SK-N-SH (cell line): Measurements from ENCODE around the gene RWDD3. TPM values are rescaled to one million over a fixed set of nuclear protein-coding genes. Genes with fewer than 3 reads are reported as not detected.

Source experiments
- CTCF ChIA-PET: fragments of 300-600, 350-600 bp; formaldehyde crosslinking; extraction: SDS; loops from one replicate; lab custom pipeline; 2021; lab: Yijun Ruan, JAX
- POLR2A ChIA-PET: fragments of 350-600 bp; sonication (Branson Sonifier 250); formaldehyde crosslinking; extraction: SDS; loops from one replicate; lab custom pipeline; 2020; ENCODE audit warnings: antibody characterized with exemption, inconsistent platforms; lab: Yijun Ruan, JAX
- DNase-seq: peaks from one replicate; pipeline ENCODE4 v3.0.0; 2012
- H2AFZ ChIP-seq: fragments of 200-600 bp; sonication (generic); 2 replicates; pipeline ENCODE4 v1.8.1; 2016; ENCODE audit warnings: antibody characterized with exemption, mild to moderate bottlenecking, low read depth
- H3F3A ChIP-seq: fragments of 200-600 bp; sonication (generic); replicated peaks from 2 replicates; pipeline ENCODE3; 2016; ENCODE audit warnings: antibody characterized with exemption, mild to moderate bottlenecking; ENCODE audit not compliant: insufficient read depth
- H3K27ac ChIP-seq, 2 experiments: fragments of 200-500 bp in 1 of 2; fragments of 200-600 bp in 1 of 2; sonication (Bioruptor generic) in 1 of 2; sonication (generic), shearing (Covaris generic) in 1 of 2; 2 replicates each; pipeline versions ENCODE4 v1.5.1 to v1.6.1; 2014 to 2016; ENCODE audit warnings: low read depth in 2 of 2, inconsistent platforms in 1 of 2, low read length in 1 of 2, mild to moderate bottlenecking in 1 of 2, mixed read lengths in 1 of 2
- H3K27me3 ChIP-seq: fragments of 200-600 bp; sonication (generic), shearing (Covaris generic); 2 replicates; pipeline ENCODE4 v1.6.1; 2016; ENCODE audit warnings: mixed run types; ENCODE audit not compliant: insufficient read depth
- H3K36me3 ChIP-seq, 2 experiments: fragments of 200-500 bp in 1 of 2; fragments of 200-600 bp in 1 of 2; sonication (Bioruptor generic) in 1 of 2; sonication (generic) in 1 of 2; replicated peaks in 1 of 2; 2 replicates each; pipeline versions ENCODE3 to v1.5.1; 2014 to 2016; ENCODE audit warnings: low read length in 1 of 2, mild to moderate bottlenecking in 1 of 2; ENCODE audit not compliant: insufficient read depth in 2 of 2, control insufficient read depth in 1 of 2
- H3K4me1 ChIP-seq, 2 experiments: fragments of 200-500 bp in 1 of 2; fragments of 200-600 bp in 1 of 2; sonication (Bioruptor generic) in 1 of 2; sonication (generic), shearing (Covaris generic) in 1 of 2; 2 replicates each; pipeline versions ENCODE4 v1.5.1 to v1.6.1; 2014 to 2016; ENCODE audit warnings: low read depth in 1 of 2, low read length in 1 of 2, mixed run types in 1 of 2; ENCODE audit not compliant: insufficient read depth in 2 of 2, control insufficient read depth in 1 of 2
- H3K4me2 ChIP-seq: fragments of 200-600 bp; sonication (generic), shearing (Covaris generic); 2 replicates; pipeline ENCODE4 v1.6.1; 2017; ENCODE audit warnings: mixed run types
- H3K4me3 ChIP-seq, 2 experiments: fragments of 200-500 bp in 1 of 2; fragments of 200-600 bp in 1 of 2; sonication (Bioruptor generic) in 1 of 2; sonication (generic), shearing (Covaris generic) in 1 of 2; 2 replicates each; pipeline versions ENCODE4 v1.5.1 to v1.8.1; 2014 to 2016; ENCODE audit warnings: low read depth in 2 of 2, inconsistent platforms in 1 of 2, low read length in 1 of 2, mild to moderate bottlenecking in 1 of 2, mixed read lengths in 1 of 2, moderate library complexity in 1 of 2
- H3K79me2 ChIP-seq: fragments of 200-600 bp; sonication (generic); 2 replicates; pipeline ENCODE4 v1.8.1; 2017; ENCODE audit warnings: mild to moderate bottlenecking; ENCODE audit not compliant: insufficient read depth
- H3K9ac ChIP-seq: fragments of 200-600 bp; sonication (generic); 2 replicates; pipeline ENCODE4 v1.6.1; 2017; ENCODE audit warnings: mixed run types
- H3K9me2 ChIP-seq: fragments of 200-600 bp; sonication (generic); 2 replicates; pipeline ENCODE4 v1.6.1; 2017; ENCODE audit warnings: mixed run types
- H3K9me3 ChIP-seq: fragments of 200-600 bp; sonication (generic); 2 replicates; pipeline ENCODE4 v1.6.1; 2017; ENCODE audit warnings: mixed run types, mild to moderate bottlenecking, moderate library complexity
- H4K20me1 ChIP-seq: fragments of 200-600 bp; sonication (generic); 2 replicates; pipeline ENCODE4 v1.6.1; 2017; ENCODE audit warnings: mild to moderate bottlenecking, mixed run types; ENCODE audit not compliant: insufficient read depth
- ELF1 ChIP-seq: IDR thresholded peaks from 2 replicates; pipeline ENCODE4 v1.4.0; 2012
- EP300 ChIP-seq, 2 experiments: IDR thresholded peaks; 2 replicates each; pipeline versions ENCODE4 v1.4.0 to v1.6.1; 2012; ENCODE audit warnings: borderline replicate concordance in 1 of 2, low read depth in 1 of 2, low read length in 1 of 2
- EZH2phosphoT487 ChIP-seq: fragments of 200-600 bp; sonication (generic); IDR thresholded peaks from 2 replicates; pipeline ENCODE4 v1.6.1; 2017; ENCODE audit warnings: low read depth, mixed run types, mild to moderate bottlenecking, antibody characterized with exemption, moderate library complexity, borderline replicate concordance
- FOSL2 ChIP-seq: IDR thresholded peaks from 2 replicates; pipeline ENCODE4 v1.4.0; 2012; ENCODE audit warnings: low read depth, mild to moderate bottlenecking, moderate library complexity, borderline replicate concordance
- FOXJ3 ChIP-seq: sonication (generic); formaldehyde crosslinking; IDR thresholded peaks from 2 replicates; pipeline ENCODE4 v1.5.1; 2020; ENCODE audit warnings: mild to moderate bottlenecking, missing genetic modification reagents
- FOXM1 ChIP-seq: IDR thresholded peaks from 2 replicates; pipeline ENCODE4 v1.4.0; 2012; ENCODE audit warnings: low read depth, mild to moderate bottlenecking
- GABPA ChIP-seq: IDR thresholded peaks from 2 replicates; pipeline ENCODE4 v1.4.0; 2012; ENCODE audit warnings: low read depth, mild to moderate bottlenecking
- JUND ChIP-seq: IDR thresholded peaks from 2 replicates; pipeline ENCODE4 v1.4.0; 2012
- RAD21 ChIP-seq: IDR thresholded peaks from 2 replicates; pipeline ENCODE4 v1.6.1; 2012; ENCODE audit warnings: mild to moderate bottlenecking, low read length
- RFX5 ChIP-seq: IDR thresholded peaks from 2 replicates; pipeline ENCODE4 v1.6.1; 2012; ENCODE audit warnings: mild to moderate bottlenecking, improper control_type of control experiment, low read length
- SMC3 ChIP-seq: IDR thresholded peaks from 2 replicates; pipeline ENCODE4 v1.6.1; 2012; ENCODE audit warnings: low read depth, low read length, improper control_type of control experiment
- TCF12 ChIP-seq: IDR thresholded peaks from 2 replicates; pipeline ENCODE4 v1.4.0; 2012
- TEAD4 ChIP-seq: IDR thresholded peaks from 2 replicates; pipeline ENCODE4 v1.4.0; 2012; ENCODE audit warnings: mild to moderate bottlenecking, borderline replicate concordance; ENCODE audit not compliant: insufficient read depth
- WGBS: methylation state at CpG from one replicate; pipeline ENCODE4 v1.1.6; 2017; ENCODE audit warnings: low lambda C conversion rate; 5-methylcytosine and 5-hydroxymethylcytosine counted together
- polyA plus RNA-seq, 3 experiments: library from polyadenylated mRNA; depleted of rRNA; stranded (reverse); fragments of >200 nt; gene quantifications; 2 replicates each; pipeline ENCODE4 v1.2.3, GENCODE V29; 2012
- TF ChIP-seq, protein P1 (sequence below): IDR thresholded peaks from 2 replicates; pipeline ENCODE4 v1.4.0; 2012; ENCODE audit warnings: low read depth
- TF ChIP-seq, protein P2 (sequence below): IDR thresholded peaks from 2 replicates; pipeline ENCODE4 v1.4.0; 2012; ENCODE audit warnings: low read depth, borderline replicate concordance
- TF ChIP-seq, protein P3 (sequence below): IDR thresholded peaks from 2 replicates; pipeline ENCODE4 v1.6.1; 2012; ENCODE audit warnings: mild to moderate bottlenecking, low read depth, low read length, moderate library complexity
- TF ChIP-seq, protein P4 (sequence below): fragments of 150-350 bp; IDR thresholded peaks from 2 replicates; pipeline ENCODE4 v1.6.1; 2016; ENCODE audit warnings: mild to moderate bottlenecking, low read depth, low read length

RWDD3 gene
- polyA plus RNA-seq, 1 of the 3 experiments (the other 2 are of a cell fraction), result 11.9 TPM

DNA sequence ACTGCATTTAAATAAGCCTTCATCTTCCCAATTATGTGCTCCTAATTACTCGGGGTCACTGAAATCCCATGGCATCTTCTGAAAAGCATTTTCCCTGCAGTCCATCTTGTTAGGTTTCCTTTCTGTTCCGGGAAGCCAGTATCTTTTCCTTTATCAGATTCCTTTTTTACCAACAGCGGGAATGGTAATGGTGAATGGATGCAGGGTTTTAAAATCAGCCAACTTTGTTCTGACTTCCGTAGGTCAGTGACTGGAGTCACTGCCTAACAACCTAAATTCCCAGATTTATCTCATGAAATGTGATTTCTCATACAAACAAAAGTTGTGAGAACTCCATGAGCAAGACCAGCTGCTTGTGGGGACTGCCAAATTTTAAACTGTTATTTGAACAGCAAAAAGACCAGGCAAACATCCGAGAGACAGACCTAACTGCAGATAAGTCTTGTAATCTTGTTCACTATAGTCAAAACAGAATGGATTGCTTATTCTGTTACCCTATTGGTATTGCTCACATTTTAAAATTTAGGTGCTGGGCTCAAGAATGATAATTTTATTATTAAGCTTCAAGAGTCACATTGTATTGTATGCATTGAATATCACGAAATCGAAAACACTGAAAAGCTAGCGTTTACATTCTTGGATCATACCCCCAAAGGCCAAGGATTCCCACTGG is 1.2 kb upstream of the RWDD3 start:
- POLR2A ChIA-PET, result interaction anchor here (1.9 kb wide), 1 partner anchor 160 kb away, joined by 14 read pairs; the partner anchor contains the start of gene ALG14
- H4K20me1 ChIP-seq, result no peaks in the 10 kb centered on the region
- no peak for DNase-seq
- peaks cover 9 to 15% of the 10 kb centered on the region in 2 experiments for H3K36me3 ChIP-seq
- H2AFZ ChIP-seq, result no peak overlapping the region
- no peaks in the 10 kb centered on the region for H3K27me3 ChIP-seq
- H3K27ac ChIP-seq, result no peak overlapping the region
- CTCF ChIA-PET, result interaction anchor here (1.1 to 2.3 kb wide), 10 partner anchors 10 to 221 kb away, joined by 3 to 26 read pairs (median 7); partner anchors contain the start of gene ALG14
- TF ChIP-seq FOSL2, result no peak
- no peak for TF ChIP-seq EZH2phosphoT487
- TF ChIP-seq GABPA, result no peak
- no peak for TF ChIP-seq TEAD4
- TF ChIP-seq JUND, result no peak
- TF ChIP-seq ELF1, result no peak
- TF ChIP-seq, protein P1, sequence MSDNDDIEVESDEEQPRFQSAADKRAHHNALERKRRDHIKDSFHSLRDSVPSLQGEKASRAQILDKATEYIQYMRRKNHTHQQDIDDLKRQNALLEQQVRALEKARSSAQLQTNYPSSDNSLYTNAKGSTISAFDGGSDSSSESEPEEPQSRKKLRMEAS, result no peak
- no peak for TF ChIP-seq TCF12
- no peak for TF ChIP-seq EP300 (IDR thresholded peaks at IDR 0.05; ENCODE audit: borderline replicate concordance in 1 of 2, low read depth in 1 of 2, low read length in 1 of 2)
- TF ChIP-seq, protein P2, sequence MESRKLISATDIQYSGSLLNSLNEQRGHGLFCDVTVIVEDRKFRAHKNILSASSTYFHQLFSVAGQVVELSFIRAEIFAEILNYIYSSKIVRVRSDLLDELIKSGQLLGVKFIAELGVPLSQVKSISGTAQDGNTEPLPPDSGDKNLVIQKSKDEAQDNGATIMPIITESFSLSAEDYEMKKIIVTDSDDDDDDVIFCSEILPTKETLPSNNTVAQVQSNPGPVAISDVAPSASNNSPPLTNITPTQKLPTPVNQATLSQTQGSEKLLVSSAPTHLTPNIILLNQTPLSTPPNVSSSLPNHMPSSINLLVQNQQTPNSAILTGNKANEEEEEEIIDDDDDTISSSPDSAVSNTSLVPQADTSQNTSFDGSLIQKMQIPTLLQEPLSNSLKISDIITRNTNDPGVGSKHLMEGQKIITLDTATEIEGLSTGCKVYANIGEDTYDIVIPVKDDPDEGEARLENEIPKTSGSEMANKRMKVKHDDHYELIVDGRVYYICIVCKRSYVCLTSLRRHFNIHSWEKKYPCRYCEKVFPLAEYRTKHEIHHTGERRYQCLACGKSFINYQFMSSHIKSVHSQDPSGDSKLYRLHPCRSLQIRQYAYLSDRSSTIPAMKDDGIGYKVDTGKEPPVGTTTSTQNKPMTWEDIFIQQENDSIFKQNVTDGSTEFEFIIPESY, result no peak
- TF ChIP-seq FOXM1, result no peak
- no peak for TF ChIP-seq RFX5
- no peak for TF ChIP-seq FOXJ3
- TF ChIP-seq SMC3, result no peak
- no peak for TF ChIP-seq RAD21
- TF ChIP-seq, protein P3, sequence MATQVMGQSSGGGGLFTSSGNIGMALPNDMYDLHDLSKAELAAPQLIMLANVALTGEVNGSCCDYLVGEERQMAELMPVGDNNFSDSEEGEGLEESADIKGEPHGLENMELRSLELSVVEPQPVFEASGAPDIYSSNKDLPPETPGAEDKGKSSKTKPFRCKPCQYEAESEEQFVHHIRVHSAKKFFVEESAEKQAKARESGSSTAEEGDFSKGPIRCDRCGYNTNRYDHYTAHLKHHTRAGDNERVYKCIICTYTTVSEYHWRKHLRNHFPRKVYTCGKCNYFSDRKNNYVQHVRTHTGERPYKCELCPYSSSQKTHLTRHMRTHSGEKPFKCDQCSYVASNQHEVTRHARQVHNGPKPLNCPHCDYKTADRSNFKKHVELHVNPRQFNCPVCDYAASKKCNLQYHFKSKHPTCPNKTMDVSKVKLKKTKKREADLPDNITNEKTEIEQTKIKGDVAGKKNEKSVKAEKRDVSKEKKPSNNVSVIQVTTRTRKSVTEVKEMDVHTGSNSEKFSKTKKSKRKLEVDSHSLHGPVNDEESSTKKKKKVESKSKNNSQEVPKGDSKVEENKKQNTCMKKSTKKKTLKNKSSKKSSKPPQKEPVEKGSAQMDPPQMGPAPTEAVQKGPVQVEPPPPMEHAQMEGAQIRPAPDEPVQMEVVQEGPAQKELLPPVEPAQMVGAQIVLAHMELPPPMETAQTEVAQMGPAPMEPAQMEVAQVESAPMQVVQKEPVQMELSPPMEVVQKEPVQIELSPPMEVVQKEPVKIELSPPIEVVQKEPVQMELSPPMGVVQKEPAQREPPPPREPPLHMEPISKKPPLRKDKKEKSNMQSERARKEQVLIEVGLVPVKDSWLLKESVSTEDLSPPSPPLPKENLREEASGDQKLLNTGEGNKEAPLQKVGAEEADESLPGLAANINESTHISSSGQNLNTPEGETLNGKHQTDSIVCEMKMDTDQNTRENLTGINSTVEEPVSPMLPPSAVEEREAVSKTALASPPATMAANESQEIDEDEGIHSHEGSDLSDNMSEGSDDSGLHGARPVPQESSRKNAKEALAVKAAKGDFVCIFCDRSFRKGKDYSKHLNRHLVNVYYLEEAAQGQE, result no peak
- TF ChIP-seq, protein P4, sequence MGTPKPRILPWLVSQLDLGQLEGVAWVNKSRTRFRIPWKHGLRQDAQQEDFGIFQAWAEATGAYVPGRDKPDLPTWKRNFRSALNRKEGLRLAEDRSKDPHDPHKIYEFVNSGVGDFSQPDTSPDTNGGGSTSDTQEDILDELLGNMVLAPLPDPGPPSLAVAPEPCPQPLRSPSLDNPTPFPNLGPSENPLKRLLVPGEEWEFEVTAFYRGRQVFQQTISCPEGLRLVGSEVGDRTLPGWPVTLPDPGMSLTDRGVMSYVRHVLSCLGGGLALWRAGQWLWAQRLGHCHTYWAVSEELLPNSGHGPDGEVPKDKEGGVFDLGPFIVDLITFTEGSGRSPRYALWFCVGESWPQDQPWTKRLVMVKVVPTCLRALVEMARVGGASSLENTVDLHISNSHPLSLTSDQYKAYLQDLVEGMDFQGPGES, result no peak
- WGBS, result 92% methylated on average over 8 of the region's 8 CpGs
- no peak overlapping the region for H3K4me3 ChIP-seq
- no peaks in the 10 kb centered on the region for H3F3A ChIP-seq
- peaks cover 35% of the 10 kb centered on the region for H3K79me2 ChIP-seq
- H3K4me1 ChIP-seq, result peaks cover 13 to 17% of the 10 kb centered on the region in 2 experiments; a peak in 3 of 4 replicates
- H3K9ac ChIP-seq, result no peak overlapping the region
- no peaks in the 10 kb centered on the region for H3K9me3 ChIP-seq
- no peaks in the 10 kb centered on the region for H3K9me2 ChIP-seq
- H3K4me2 ChIP-seq, result no peak overlapping the region
